Lower lobe of right lung (tissue), 2 donors: ENCODE measurements around the gene ADD1. TPM values are rescaled to one million over a fixed set of nuclear protein-coding genes. Genes with fewer than 3 reads are reported as not detected.

Experiments used
- ATAC-seq, 2 donors: fragments of 200-7000 bp; cut with Tn5 transposase; one replicate each; pipeline ENCODE4 v1.9.1; 2020 to 2022; ENCODE audit warnings: mild to moderate bottlenecking in 2 of 2, moderate library complexity in 2 of 2
- DNase-seq: peaks from one replicate; pipeline ENCODE4 v3.0.0-alpha.2; 2020
- H3K27ac ChIP-seq: fragments of 200-600 bp; one replicate; pipeline ENCODE4 v1.8.0; 2022
- H3K27me3 ChIP-seq: fragments of 200-600 bp; one replicate; pipeline ENCODE4 v1.8.0; 2022; ENCODE audit warnings: low read depth
- H3K36me3 ChIP-seq: fragments of 200-600 bp; one replicate; pipeline ENCODE4 v1.8.0; 2022; ENCODE audit warnings: mild to moderate bottlenecking
- H3K4me1 ChIP-seq: fragments of 200-600 bp; one replicate; pipeline ENCODE4 v1.8.0; 2022
- H3K4me3 ChIP-seq: fragments of 200-600 bp; one replicate; pipeline ENCODE4 v1.8.0; 2022; ENCODE audit warnings: mild to moderate bottlenecking
- H3K9me3 ChIP-seq: fragments of 200-600 bp; one replicate; pipeline ENCODE4 v1.8.0; 2022
- intact Hi-C: fragments of 100-400 bp; cut with DNase I; formaldehyde crosslinking; loops from one replicate; pipeline ENCODE4 v1.11.0; 2022
- total RNA-seq: library from RNA; stranded (reverse); fragmentation: NEBNext Ultra II Directional; extraction: Animal tissue kit (Norgen Biotek cat#: 25700); gene quantifications from one replicate; pipeline ENCODE4 v1.2.1, GENCODE V29; 2021
- TF ChIP-seq, protein P1 (sequence below): fragments of 200-600 bp; IDR thresholded peaks from one replicate; pipeline ENCODE4 v1.8.0; 2022; ENCODE audit warnings: antibody characterized with exemption, mild to moderate bottlenecking
- donor health status: DM: no; HTN: yes; CAD: no; lungs with severe emphysema.

The ADD1 gene
- total RNA-seq, 1 donor from 2014 or later = 279 TPM

DNA sequence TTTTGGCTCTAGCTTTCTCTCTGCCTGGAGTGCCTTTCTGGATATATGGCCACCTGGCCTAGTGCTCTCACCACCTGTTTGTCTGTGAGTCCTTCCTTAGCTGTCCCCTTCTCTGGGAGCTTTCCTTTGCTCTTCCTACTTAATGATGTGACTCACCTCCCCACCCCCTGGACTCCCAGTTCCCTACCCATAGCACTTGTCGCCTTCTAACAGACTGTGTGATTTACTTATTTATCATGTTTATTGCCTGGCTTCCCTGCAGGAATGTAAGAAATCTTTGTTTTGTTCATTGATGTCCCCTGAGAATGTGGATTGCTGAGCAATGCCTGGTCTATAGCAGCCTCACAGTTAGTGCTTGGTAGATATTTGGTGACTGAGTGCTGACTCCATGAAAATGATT lies 18.9 kb downstream of the ADD1 start:
- TF ChIP-seq, protein P1, sequence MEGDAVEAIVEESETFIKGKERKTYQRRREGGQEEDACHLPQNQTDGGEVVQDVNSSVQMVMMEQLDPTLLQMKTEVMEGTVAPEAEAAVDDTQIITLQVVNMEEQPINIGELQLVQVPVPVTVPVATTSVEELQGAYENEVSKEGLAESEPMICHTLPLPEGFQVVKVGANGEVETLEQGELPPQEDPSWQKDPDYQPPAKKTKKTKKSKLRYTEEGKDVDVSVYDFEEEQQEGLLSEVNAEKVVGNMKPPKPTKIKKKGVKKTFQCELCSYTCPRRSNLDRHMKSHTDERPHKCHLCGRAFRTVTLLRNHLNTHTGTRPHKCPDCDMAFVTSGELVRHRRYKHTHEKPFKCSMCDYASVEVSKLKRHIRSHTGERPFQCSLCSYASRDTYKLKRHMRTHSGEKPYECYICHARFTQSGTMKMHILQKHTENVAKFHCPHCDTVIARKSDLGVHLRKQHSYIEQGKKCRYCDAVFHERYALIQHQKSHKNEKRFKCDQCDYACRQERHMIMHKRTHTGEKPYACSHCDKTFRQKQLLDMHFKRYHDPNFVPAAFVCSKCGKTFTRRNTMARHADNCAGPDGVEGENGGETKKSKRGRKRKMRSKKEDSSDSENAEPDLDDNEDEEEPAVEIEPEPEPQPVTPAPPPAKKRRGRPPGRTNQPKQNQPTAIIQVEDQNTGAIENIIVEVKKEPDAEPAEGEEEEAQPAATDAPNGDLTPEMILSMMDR = no peak
- Histone ChIP-seq H3K9me3 (no peaks in the 10 kb centered on the region), H3K4me3 (no peak overlapping the region), H3K27ac (peak overlapping the region; percentile 56), H3K27me3 (no peaks in the 10 kb centered on the region), H3K36me3 (no peaks in the 10 kb centered on the region), H3K4me1 (peaks cover 100% of the 10 kb centered on the region)
- ATAC-seq (peak; percentile 25 to 53), DNase-seq (no peak)
- intact Hi-C loops = no loop called here

- peaks cover 100% of the 10 kb centered on the region for H3K4me1 ChIP-seq
- H3K9me3 ChIP-seq = no peaks in the 10 kb centered on the region
- ATAC-seq (no peak), DNase-seq (no peak)
- H3K36me3 ChIP-seq = no peaks in the 10 kb centered on the region
- intact Hi-C loops = no loop called here
- TF ChIP-seq, protein P1 = no peak
- H3K27me3 ChIP-seq = no peaks in the 10 kb centered on the region
- no peak overlapping the region for H3K4me3 ChIP-seq
- H3K27ac ChIP-seq = peak overlapping the region; percentile 12
These were observed 20.0 kb downstream of the ADD1 start for GRCh38 chr4:2863649-2864048.

GRCh38 chr4:2865196-2865780 lies 21.6 kb downstream of the ADD1 start:
- Histone ChIP-seq H3K27ac (peak overlapping the region; percentile 15), H3K4me1 (peaks cover 100% of the 10 kb centered on the region), H3K36me3 (no peaks in the 10 kb centered on the region), H3K4me3 (no peak overlapping the region), H3K27me3 (no peaks in the 10 kb centered on the region), H3K9me3 (no peaks in the 10 kb centered on the region)
- TF ChIP-seq, protein P1 = no peak
- no peak for ATAC-seq
- DNase-seq = no peak
- intact Hi-C loops = no loop called here

GRCh38 chr4:2866160-2866861 lies 22.7 kb downstream of the ADD1 start:
- H3K4me1 ChIP-seq = peaks cover 99% of the 10 kb centered on the region
- no peaks in the 10 kb centered on the region for H3K36me3 ChIP-seq
- intact Hi-C loops = no loop called here
- ATAC-seq (no peak), DNase-seq (no peak)
- no peaks in the 10 kb centered on the region for H3K27me3 ChIP-seq
- TF ChIP-seq, protein P1 = no peak
- no peak overlapping the region for H3K4me3 ChIP-seq
- H3K27ac ChIP-seq = peak overlapping the region; percentile 71
- no peaks in the 10 kb centered on the region for H3K9me3 ChIP-seq

- H3K4me1 ChIP-seq = peaks cover 99% of the 10 kb centered on the region
- DNase-seq (no peak), ATAC-seq (no peak)
- intact Hi-C loops = no loop called here
- H3K36me3 ChIP-seq = no peaks in the 10 kb centered on the region
- peak overlapping the region; percentile 71 for H3K27ac ChIP-seq
- no peaks in the 10 kb centered on the region for H3K27me3 ChIP-seq
- H3K4me3 ChIP-seq = no peak overlapping the region
- TF ChIP-seq, protein P1 = no peak
- no peaks in the 10 kb centered on the region for H3K9me3 ChIP-seq
These were observed 23.2 kb downstream of the ADD1 start for GRCh38 chr4:2866891-2867290.
